Memory B cell (primary cell): ENCODE measurements around the gene SYCP3.
"Not testable (repeated sequence)": the region's sequence is repeated elsewhere in the genome, so short reads cannot be mapped to it uniquely, and the experiment has no call there.

Experiments used
- ATAC-seq: fragments of 150-1000 bp; cut with Tn5 transposase; 2 replicates; pipeline ENCODE4 v1.10.0; 2021; ENCODE audit warnings: low read depth, mild to moderate bottlenecking, moderate library complexity
- DNase-seq, 2 donors: peaks; one replicate each; pipeline ENCODE4 v3.0.0; 2022; ENCODE audit warnings: low spot score in 2 of 2
- H3K27ac Mint-ChIP-seq: one replicate; pipeline ENCODE4 v1.8.0; 2022; ENCODE audit warnings: mild to moderate bottlenecking, moderate library complexity, mixed read lengths
- H3K27me3 Mint-ChIP-seq: one replicate; pipeline ENCODE4 v1.8.0; 2022; ENCODE audit warnings: mixed read lengths
- H3K36me3 Mint-ChIP-seq: one replicate; pipeline ENCODE4 v1.8.0; 2022; ENCODE audit warnings: mild to moderate bottlenecking, mixed read lengths
- H3K4me1 Mint-ChIP-seq: one replicate; pipeline ENCODE4 v1.8.0; 2022; ENCODE audit warnings: mixed read lengths
- H3K4me3 Mint-ChIP-seq: one replicate; pipeline ENCODE4 v1.8.0; 2022; ENCODE audit warnings: mild to moderate bottlenecking, moderate library complexity, mixed read lengths
- H3K9me3 Mint-ChIP-seq: one replicate; pipeline ENCODE4 v1.8.0; 2022; ENCODE audit warnings: mixed read lengths

The SYCP3 gene

DNA sequence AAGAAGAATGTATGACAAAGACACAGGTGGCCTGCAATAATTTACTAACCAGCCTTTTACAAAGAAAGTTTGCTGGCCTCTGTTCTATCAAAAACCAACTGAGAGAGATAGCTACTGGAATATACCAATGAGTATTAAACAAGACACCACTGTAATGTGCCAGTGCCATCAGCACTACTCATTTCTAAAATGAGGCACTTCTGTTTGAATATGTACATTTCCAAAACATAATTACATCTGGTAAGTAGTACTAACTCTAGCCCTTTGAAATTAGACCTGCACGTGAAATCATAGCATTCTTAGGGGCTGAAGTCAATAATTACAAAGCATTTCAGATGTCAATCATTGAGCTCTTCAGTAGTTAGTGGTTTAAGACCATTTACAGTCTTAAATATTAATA lies 6.9 kb upstream of the SYCP3 start:
- ATAC-seq (no peak), DNase-seq (no peak)
- Mint-ChIP-seq H3K27ac (peak overlapping the region; percentile 99), H3K9me3 (no peaks in the 10 kb centered on the region), H3K27me3 (no peaks in the 10 kb centered on the region), H3K36me3 (peaks cover 34% of the 10 kb centered on the region), H3K4me3 (no peak overlapping the region), H3K4me1 (peaks cover 45% of the 10 kb centered on the region)

DNA sequence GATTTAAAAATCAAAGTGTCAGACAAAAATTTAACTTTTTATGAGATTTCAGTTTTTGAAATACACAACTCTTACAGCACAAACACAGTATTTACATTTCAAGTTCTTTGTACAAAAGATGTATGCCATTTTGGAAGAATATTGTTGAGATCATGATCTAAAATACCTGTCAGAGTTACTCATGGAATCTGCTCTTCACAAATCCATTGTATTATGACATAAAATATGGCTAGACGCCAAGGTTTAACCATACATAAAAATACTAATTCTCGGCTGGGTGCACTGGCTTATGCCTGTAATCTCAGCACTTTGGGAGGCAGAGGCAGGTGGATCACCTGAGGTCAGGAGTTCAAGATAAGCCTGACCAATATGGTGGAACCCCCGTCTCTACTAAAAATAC lies 6.2 kb upstream of the SYCP3 start:
- Mint-ChIP-seq H3K4me3 (no peak overlapping the region), H3K4me1 (peaks cover 48% of the 10 kb centered on the region), H3K27ac (peak overlapping the region; percentile 99), H3K36me3 (peaks cover 32% of the 10 kb centered on the region), H3K9me3 (no peaks in the 10 kb centered on the region), H3K27me3 (no peaks in the 10 kb centered on the region)
- ATAC-seq = no peak
- no peak for DNase-seq

DNA sequence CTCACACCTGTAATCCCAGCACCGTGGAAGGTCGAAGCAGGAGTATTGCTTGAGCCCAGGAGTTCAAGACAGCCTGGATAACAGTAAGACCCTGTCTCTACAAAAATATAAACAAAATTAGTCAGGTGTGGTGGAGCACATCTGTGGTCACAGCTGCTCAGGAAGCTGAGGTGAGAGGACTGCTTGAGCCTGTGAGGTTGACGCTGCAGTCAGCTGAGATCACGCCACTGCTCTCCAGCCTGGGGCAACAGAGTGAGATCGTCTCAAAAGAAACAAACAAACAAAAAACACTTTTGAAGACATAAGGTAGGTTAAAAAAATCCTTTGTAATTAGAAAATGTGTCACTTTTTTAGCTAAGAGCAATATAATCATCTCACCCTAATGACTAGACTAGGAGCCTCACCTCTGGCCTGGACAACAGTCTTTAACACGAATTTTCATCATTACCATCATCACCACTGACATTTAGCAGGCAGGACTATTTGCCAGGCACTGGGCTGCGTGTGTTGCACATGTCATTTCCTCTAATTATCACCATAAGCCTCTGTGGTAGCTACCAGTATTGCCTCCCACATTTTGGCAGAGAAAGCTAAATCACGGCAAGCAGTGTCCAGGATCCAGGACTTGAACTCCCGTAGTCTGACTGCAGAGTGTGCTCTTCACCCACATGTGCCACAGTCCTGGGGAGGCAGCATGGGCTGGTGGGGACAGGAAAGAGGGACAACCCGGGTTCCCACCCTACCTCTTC lies 4.6 kb upstream of the SYCP3 start:
- H3K36me3 Mint-ChIP-seq = peaks cover 32% of the 10 kb centered on the region
- H3K9me3 Mint-ChIP-seq = no peaks in the 10 kb centered on the region
- DNase-seq (peak; percentile 67 to 85), ATAC-seq (peak; percentile 88)
- peaks cover 43% of the 10 kb centered on the region for H3K4me1 Mint-ChIP-seq
- H3K27ac Mint-ChIP-seq = peak overlapping the region; percentile 99
- peak overlapping the region; percentile 49 for H3K4me3 Mint-ChIP-seq
- no peaks in the 10 kb centered on the region for H3K27me3 Mint-ChIP-seq

DNA sequence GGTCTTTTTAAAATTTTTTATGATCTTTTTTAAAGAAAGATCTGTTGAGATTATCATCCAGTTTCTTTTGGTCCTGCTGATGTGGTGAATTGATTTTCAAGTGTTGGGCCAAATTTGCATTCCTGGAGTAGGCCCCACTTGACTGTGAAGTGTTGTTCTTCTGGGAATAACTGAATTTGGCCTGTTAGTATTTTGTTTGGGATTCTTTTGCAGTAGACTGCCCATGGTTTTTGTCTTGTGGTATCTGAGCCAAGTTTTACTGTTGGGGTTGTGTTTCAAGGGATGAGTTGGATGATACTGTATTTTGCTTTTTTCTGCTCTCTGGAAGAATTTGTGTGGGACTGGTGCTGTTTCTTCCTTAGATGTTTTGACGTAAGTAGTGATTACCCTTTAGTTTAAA lies 4.0 kb upstream of the SYCP3 start:
- Mint-ChIP-seq H3K9me3 (no peaks in the 10 kb centered on the region), H3K4me3 (peak overlapping the region; percentile 37), H3K4me1 (peaks cover 41% of the 10 kb centered on the region), H3K36me3 (peaks cover 28% of the 10 kb centered on the region), H3K27ac (peak overlapping the region; percentile 99), H3K27me3 (no peaks in the 10 kb centered on the region)
- DNase-seq = no peak
- ATAC-seq = no peak

DNA sequence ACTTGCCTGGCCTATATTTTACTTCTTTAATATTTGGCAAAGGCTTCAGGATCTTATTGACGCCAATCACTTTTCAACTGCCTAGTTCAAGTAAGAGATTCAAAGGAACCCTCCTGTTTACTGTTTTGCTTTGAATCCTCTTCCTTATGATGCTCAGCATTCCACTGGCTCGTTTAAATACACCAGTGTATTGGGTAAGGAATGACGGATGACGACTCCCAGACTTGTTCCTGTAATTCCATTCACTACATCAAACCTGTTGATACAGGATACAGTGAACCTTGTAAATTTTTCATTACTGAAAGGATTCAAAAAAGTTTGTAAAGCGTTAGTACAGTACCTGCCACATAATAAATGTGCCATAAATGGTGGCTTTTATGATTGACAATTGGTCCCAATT lies 1.7 kb upstream of the SYCP3 start:
- no peaks in the 10 kb centered on the region for H3K27me3 Mint-ChIP-seq
- no peaks in the 10 kb centered on the region for H3K9me3 Mint-ChIP-seq
- H3K4me1 Mint-ChIP-seq = peaks cover 30% of the 10 kb centered on the region
- no peak overlapping the region for H3K4me3 Mint-ChIP-seq
- H3K36me3 Mint-ChIP-seq = peaks cover 21% of the 10 kb centered on the region
- H3K27ac Mint-ChIP-seq = peak overlapping the region; percentile 99
- ATAC-seq (no peak), DNase-seq (no peak)

DNA sequence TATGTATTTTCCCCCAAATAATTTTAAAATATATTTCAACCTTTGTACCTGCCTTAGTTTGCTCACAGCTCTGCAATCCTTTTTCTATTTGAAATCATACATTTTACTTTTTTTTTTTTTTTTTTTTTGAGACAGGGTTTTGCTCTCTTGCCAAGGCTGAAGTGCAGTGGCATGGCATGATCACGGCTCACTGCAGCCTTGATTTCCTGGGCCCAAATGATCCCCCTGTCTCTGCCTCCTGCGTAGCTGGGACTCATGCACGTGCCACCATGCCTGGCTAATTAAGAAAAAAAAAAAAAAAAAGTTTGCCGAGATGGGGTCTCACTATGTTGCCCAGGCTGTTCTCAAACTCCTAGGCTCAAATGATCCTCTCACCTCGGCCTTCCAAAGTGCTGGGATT lies 1.3 kb upstream of the SYCP3 start:
- Mint-ChIP-seq H3K36me3 (peaks cover 21% of the 10 kb centered on the region), H3K4me1 (peaks cover 30% of the 10 kb centered on the region), H3K4me3 (no peak overlapping the region), H3K27me3 (no peaks in the 10 kb centered on the region), H3K9me3 (no peaks in the 10 kb centered on the region), H3K27ac (peak overlapping the region; percentile 99)
- DNase-seq (no peak), ATAC-seq (no peak)

DNA sequence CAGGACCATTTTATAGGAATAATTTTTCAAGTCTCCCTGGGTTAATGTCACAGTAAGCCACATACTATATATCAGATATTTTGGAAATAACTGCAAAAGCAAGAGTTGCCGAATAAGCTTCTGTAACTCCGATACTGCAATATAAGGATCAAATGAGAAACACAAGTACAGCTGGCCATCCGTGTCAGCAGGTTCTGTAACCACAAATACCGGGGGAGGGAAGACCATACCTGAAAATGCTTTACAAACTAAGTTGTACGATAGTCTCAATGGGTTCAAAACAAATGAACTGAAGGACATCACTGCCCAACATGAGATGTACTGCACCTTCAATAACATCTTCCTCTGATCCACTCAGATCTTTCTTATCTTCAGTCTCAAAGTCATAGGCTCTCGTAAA lies 1.8 kb downstream of the SYCP3 start:
- no peak for ATAC-seq

DNA sequence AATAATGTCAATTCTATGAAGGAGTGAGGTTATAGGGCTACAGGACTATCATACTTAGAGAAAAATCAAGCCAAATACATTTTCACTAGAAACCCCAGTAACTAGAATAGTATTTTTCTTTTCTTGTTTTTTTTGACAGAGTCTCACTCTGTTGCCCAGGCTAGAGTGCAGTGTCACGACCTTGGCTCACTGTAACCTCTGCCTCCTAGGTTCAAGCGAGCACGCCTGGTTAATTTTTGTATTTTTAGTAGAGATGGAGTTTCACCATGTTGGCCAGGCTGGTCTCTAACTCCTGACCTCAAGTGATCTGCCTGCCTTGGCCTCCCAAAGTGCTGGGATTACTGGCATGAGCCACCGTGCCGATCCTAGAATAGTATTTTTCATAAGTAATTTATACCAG lies 4.8 kb downstream of the SYCP3 start:
- not testable (repeated sequence) for H3K9me3 Mint-ChIP-seq, DNase-seq, H3K4me1 Mint-ChIP-seq, H3K27ac Mint-ChIP-seq, ATAC-seq, H3K4me3 Mint-ChIP-seq, H3K27me3 Mint-ChIP-seq
- H3K36me3 Mint-ChIP-seq = peaks cover 27% of the 10 kb centered on the region

More for the DNA sequence above, 1.8 kb downstream of the SYCP3 start:
- no peaks in the 10 kb centered on the region for H3K9me3 Mint-ChIP-seq
- peaks cover 14% of the 10 kb centered on the region for H3K4me1 Mint-ChIP-seq
- H3K36me3 Mint-ChIP-seq = peaks cover 25% of the 10 kb centered on the region
- no peaks in the 10 kb centered on the region for H3K27me3 Mint-ChIP-seq
- DNase-seq = no peak
- H3K27ac Mint-ChIP-seq = peak overlapping the region; percentile 45
- no peak overlapping the region for H3K4me3 Mint-ChIP-seq

DNA sequence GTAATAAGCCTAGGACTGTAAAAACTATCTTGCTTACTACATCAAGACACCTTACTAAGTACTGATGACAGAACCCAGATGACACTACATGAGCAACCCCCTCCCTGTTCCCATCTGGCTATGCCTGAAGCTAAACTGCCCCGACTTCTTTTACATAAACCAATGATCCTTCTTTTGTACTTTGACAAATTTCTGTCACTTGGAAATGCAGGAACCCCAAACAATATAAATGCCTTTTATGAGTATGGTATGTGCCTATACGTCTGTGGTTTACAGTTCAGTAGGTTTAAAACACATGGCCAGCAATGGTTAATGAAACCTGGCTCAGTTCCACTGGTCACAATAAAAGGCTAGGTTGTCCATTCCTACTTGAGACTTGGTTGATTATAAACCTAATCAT lies 6.1 kb downstream of the SYCP3 start:
- peak overlapping the region; percentile 65 for H3K27ac Mint-ChIP-seq
- peaks cover 9% of the 10 kb centered on the region for H3K4me1 Mint-ChIP-seq

DNA sequence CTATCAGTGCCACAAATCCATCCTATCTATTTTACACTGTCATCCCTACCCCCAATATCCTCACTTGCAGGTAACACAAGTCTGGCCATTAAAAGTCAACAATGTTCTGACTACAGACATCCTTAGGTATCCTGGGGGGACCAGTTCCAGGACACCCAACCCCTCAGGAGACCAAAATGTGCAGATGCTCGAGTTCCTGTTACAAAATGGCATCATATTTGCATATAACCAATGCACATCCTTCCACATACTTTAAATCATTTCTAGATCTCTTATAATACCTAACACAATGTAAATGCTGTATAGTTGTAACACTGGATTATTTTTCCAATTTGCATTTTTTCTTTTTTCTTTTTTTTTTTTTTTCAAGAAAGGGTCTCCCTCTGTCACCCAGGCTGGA lies 6.9 kb downstream of the SYCP3 start:
- ATAC-seq (peak; percentile 72), DNase-seq (no peak)
- peaks cover 21% of the 10 kb centered on the region for H3K36me3 Mint-ChIP-seq
- H3K9me3 Mint-ChIP-seq = peaks cover 2% of the 10 kb centered on the region
- no peaks in the 10 kb centered on the region for H3K27me3 Mint-ChIP-seq
- peaks cover 9% of the 10 kb centered on the region for H3K4me1 Mint-ChIP-seq
- peak overlapping the region; percentile 72 for H3K27ac Mint-ChIP-seq
- no peak overlapping the region for H3K4me3 Mint-ChIP-seq

More for the DNA sequence above, 6.1 kb downstream of the SYCP3 start:
- Mint-ChIP-seq H3K27me3 (no peaks in the 10 kb centered on the region), H3K9me3 (peaks cover 2% of the 10 kb centered on the region), H3K4me3 (no peak overlapping the region), H3K36me3 (peaks cover 23% of the 10 kb centered on the region)
- ATAC-seq (no peak), DNase-seq (no peak)

DNA sequence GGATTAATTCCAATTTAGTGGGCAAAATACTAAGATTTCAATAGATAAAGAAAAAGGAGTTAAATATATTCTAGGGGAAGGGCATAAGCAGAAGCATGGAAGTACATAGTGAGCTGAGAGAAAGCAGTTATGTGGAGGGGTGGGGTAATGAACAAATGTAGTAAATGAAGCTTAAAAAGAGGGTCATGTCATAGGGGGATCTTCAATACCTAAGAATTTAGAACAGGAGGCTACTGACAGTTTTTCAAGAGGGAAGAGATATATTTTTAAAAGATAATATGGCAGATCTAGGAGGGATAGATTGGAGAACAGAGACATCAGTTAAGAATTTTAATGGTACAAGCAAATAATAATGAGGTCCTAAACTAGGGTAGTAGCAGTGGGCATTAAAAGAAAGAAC lies 9.4 kb downstream of the SYCP3 start:
- Mint-ChIP-seq H3K4me3 (no peak overlapping the region), H3K4me1 (peaks cover 9% of the 10 kb centered on the region), H3K9me3 (peaks cover 2% of the 10 kb centered on the region), H3K27ac (peak overlapping the region; percentile 17), H3K36me3 (peaks cover 26% of the 10 kb centered on the region), H3K27me3 (no peaks in the 10 kb centered on the region)
- ATAC-seq = no peak
- DNase-seq = no peak

DNA sequence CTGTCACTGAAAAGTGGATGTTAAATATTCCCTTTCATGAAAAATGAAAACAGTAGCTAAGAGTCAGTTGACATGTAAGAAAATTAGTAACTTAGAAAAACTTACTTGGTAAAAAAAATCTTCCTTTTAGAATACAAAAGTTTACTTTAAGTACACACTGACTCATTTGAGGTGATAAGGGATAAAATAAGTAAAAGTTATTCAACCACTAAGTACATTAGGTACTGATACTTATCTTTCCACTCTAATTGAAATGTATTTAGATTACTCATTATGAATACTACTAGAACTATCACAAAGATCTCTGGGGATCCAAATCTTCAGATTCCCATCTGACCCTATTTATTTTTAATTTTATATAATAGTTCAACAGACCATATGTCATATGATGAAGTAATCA lies 12.2 kb downstream of the SYCP3 start:
- Mint-ChIP-seq H3K27ac (no peak overlapping the region), H3K9me3 (no peaks in the 10 kb centered on the region), H3K4me1 (peaks cover 4% of the 10 kb centered on the region), H3K27me3 (no peaks in the 10 kb centered on the region), H3K4me3 (no peak overlapping the region), H3K36me3 (peaks cover 21% of the 10 kb centered on the region)
- no peak for DNase-seq
- ATAC-seq = no peak

DNA sequence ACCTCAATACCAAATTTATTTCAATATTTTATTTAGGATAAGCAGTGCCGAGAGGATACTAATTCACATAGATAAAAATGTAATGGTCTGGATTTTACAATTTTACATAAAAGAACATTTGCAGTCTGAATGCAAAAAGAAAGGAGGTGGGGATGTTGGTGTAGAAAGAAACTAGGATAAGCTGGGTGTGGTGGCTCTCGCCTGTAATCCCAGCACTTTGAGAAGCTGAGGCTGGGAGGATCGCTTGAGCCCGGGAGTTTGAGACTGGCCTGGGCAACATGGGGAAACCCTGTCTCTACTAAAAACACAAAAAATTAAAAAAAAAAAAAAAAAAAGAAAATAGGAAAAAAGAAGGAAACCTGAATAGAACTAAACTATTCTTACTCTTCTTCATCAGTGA lies 16.9 kb downstream of the SYCP3 start:
- no peak for ATAC-seq
- no peak for DNase-seq
- H3K36me3 Mint-ChIP-seq = peaks cover 18% of the 10 kb centered on the region
- H3K4me3 Mint-ChIP-seq = no peak overlapping the region
- no peak overlapping the region for H3K27ac Mint-ChIP-seq
- no peaks in the 10 kb centered on the region for H3K9me3 Mint-ChIP-seq
- no peaks in the 10 kb centered on the region for H3K4me1 Mint-ChIP-seq
- no peaks in the 10 kb centered on the region for H3K27me3 Mint-ChIP-seq

DNA sequence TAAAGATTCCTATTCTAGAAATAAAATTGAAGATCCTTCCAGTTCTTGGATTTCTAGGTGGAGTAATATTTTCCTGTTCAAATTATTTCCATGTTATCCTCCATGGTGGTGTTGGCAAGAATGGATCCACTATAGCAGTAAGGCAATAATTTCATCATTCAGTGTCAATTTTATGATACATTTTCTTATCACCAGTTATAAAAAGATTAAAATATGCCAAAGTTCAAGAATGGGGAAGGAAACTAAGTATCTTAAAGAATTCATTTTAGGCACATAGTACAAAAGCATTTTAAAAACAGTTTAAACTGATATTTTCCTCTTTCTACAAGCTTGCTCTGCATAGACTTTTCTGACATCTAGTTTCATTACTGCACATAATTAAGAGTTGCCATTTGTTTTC lies 19.1 kb downstream of the SYCP3 start:
- DNase-seq = no peak
- Mint-ChIP-seq H3K9me3 (no peaks in the 10 kb centered on the region), H3K4me3 (no peak overlapping the region), H3K27ac (peak overlapping the region; percentile 21), H3K27me3 (no peaks in the 10 kb centered on the region), H3K4me1 (peaks cover 3% of the 10 kb centered on the region), H3K36me3 (peaks cover 18% of the 10 kb centered on the region)
- no peak for ATAC-seq

DNA sequence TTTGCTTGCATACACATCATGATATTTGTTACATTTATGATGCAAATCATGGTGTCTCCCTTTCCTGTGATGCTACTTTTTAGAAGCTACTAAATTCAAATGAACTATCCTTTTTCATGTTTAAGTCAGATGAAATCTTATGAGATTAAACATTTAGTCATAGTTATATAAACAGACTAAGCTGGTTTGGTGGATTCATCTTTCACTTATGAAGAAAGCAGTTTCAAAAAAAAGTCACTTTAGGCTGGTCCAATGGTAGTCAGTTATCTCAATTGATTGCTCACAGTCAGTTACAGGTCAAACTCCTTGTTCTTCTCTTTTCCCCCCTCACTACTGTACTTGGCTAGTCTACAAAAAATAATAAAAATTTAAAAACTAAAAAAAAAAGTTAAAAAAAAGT lies 19.7 kb downstream of the SYCP3 start:
- Mint-ChIP-seq H3K27me3 (no peaks in the 10 kb centered on the region), H3K9me3 (no peaks in the 10 kb centered on the region), H3K4me1 (peaks cover 6% of the 10 kb centered on the region), H3K4me3 (no peak overlapping the region), H3K27ac (no peak overlapping the region), H3K36me3 (peaks cover 17% of the 10 kb centered on the region)
- ATAC-seq (no peak), DNase-seq (no peak)
